Smooth muscle cell of the coronary artery (primary cell): ENCODE measurements around the gene RPS27. TPM values are rescaled to one million over a fixed set of nuclear protein-coding genes. Genes with fewer than 3 reads are reported as not detected.

Source experiments
- total RNA-seq: library from RNA; depleted of rRNA; stranded (reverse); fragments of >200 nt; gene quantifications from 2 replicates; pipeline ENCODE4 v1.2.3, GENCODE V29; 2014; ENCODE audit warnings: low replicate concordance

The RPS27 gene
- 660 and 2,210 TPM in 2 replicates for total RNA-seq

GRCh38 chr1:153990468-153991150, at the start of gene RPS27:
Gene RPS27, plus strand, starts transcription at chr1:153990762. Its CDS starts 35 bp downstream, at chr1:153990797.

DNA sequence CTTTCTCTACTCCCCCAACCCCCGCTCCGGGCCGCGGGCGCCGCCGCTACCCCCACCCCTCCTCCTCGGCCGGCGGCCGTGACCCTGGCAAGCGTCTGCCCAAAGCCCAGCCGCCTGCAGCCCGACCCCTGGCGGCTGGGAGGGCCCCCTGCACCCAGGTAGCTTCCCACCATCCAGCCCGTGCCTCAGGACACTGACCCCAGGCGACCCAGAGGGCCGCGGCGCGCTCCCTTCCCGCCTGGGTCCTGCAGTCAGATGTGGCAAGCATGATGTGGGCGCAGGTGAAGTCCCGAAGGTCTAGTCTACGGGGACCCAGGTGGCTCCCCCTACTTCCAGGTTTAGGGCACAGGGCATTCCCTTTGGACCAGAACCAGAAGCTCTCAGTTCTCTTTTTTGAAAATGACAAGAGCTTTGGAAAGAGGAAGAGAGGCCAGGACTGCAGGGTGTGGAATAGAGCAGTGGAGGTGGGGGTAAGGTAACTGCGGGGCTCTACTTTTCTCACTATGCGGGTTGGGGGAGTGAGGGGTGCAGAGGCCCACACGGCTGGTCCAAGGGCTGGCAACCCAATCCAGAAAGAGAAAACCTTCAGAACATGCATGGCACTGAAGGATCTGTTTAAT, 43.8 kb upstream of the RPS27 start, which contains the start of gene DENND4B:
DENND4B (minus strand) TSS at position 97 of the 620 bp plus-strand sequence. CDS start 2,344 bp downstream, outside the sequence.

DNA sequence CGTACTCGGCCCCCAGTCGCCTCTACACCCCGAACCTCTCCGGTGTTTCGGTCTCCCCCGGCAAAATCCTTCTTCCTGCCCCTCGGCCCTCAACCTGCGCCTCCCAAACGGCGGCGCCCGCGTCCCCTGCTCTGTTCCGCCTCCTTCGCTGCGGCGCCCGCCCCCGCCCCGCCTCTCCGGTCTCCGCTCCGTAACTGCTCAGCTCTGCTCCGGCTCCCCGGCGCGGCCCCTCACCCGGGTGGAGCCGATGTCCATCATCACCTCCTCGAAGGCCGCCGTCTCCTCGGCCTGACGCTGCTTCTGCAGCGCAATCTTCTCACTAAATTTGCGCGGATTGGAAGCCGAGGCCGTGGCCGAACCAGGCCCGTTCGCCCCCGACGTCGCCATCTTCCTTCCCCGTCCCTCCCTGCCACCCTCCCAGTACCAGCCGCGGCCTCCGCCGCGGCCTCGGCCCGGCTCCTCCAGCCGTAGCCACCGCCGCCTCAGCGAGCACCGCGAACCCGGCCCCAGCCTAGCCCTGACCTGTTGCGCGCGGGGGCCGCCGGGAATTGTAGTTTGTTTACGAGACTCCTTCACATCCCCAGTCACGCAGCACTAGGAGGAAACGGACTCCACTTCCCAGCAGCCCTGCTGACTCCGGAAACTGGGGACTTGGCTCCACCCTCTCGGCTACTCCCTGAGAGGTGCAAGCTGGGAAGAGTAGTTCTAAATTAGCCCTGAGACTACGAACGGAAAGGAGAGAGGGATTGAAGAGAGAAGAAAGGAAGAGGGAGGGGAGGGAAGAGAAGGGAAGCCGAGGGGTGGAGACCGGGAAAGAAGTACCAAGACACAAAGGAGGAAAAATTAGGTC, 32.2 kb upstream of the RPS27 start, which contains the start of gene CRTC2:
CRTC2 (minus strand) TSS at position 502 of the 850 bp plus-strand sequence; CDS start at position 387, 115 bp downstream.

DNA sequence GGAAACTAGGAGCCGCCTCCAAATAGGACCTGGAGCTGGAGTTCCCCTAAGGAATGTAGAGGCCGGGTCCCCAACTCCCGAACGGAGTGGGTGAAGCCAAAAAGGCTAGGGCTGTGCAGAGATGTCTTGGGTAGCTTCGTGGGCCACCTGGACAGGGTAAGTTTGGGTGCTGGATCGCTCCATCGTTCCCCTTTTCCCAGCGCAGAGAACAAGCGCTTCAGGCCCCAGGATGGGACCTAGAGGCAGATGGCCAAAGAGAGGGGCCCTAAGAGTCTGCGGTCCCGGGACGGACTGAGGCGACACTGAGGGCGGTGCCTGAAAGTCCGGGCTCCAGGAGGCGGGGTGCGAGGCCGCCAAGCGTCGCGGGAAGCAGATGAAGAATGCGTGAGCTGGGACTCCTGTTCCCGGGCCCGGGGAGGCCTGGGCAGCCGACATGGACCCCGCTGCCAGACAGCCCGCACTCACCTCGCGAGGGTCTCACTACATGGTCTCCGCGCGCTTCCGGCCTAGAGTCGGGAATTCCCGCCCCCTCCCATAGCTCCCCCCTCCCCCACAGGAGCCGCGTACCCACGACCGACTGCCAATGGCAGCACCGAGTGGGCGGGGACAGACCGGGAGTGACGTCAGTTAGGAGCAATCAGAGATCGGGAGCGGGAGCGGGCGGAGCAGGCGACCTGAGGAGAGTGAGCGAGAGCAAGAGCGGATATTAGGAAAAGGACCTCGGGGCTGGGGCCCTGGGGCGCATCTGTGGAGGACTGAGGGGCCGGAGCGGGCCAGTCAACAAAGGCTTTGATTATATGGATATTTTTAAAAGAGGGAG, 27.3 kb upstream of the RPS27 start, which contains the start of gene SLC39A1:
SLC39A1 (minus strand) TSS at position 508 of the 820 bp plus-strand sequence. CDS start 822 bp downstream, outside the sequence.

DNA sequence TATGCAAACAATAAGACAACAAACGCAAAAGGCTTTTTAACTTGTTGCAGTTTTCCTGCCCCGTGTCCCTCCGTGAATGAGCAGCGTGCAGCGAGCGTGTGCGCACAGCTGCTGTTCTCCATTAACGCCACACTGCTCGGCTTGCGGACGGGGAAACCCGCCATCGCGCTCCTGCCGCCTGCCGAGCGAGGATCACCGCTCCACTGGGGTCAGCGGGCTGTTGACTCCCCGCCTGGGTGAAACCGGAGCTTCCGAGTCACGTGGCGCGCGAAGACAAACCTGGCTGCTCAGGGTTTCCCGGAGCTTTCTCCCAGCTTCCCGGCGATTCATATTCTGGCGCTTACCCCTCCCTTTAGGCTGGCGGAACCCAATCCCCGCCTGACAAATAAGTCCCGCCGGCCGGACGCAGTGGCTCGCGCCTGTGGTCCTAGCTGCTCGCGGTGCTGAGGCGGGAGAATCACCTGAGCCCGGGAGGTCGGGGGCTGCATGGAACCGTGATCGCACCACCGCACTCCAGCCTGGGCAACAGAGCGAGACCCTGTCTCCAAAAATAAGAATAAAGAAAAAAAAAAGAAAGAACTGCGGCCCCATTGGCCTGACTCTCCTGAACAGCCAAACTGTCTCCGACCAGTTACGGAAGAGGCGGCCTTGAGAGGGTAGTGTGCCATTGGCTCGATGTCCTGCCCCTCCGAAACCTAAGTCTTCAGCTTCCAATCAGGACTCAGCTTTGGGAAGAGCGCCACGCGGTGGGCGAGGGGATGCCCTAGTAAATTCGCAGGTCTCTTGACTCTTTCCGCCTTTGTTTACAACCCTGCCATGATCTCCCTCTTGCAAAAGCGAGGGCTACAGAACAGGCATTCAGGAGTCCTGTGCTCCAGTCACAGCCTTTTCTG, 23.2 kb upstream of the RPS27 start, which contains the start of gene CREB3L4:
CREB3L4 (plus strand) TSS at position 796 of the 893 bp plus-strand sequence. CDS start 624 bp downstream, outside the sequence.

DNA sequence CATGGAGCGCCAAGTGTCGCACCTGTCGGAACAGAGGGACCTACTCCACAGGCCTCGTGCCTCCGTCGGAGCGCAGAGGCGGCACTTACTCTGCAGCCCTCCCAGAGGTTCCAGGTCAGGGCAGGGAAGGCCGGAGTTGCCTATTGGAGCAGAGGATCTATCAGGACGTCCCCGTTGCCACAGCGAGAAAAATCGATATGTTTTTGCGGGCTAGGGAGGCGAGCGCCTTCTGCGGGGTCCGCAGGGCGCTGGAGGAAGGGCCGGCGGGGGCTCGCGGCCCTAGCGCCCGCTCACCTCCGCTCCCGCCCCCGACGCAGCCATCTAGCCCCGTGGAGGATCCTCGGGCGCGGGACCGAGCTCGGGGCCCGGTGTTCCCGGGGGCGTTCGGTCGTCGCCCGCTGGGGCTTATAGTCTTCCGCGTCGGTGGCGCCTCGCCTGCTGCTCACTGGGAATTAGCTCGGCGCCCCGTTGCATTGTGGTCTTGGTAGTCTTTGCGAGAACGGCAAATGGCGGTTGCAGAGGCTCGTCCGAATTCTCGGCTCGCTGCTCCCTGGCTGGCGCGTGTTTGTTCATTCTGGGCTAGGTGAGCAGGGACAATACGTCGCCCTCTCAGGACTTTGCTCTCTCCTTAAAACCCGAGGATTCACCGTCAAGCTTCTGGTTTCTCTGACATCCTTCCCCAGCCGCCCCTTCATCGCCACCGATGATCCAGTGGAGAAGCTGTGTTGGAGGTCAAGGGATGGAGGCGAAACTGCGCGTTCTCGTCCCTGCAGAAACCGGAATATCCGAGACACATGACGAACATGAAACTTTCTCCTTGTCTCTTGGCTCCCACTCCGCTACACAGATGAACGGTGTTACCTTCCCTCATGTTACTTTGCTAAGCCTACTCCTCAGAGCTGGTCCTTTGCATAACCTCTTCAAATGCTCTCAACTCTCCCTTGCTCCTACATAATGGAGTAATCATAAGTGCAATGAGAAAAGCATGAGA, 13.0 kb upstream of the RPS27 start, which contains the start of gene JTB:
JTB (minus strand) TSS at position 425 of the 991 bp plus-strand sequence; CDS start at position 3, 422 bp downstream.

DNA sequence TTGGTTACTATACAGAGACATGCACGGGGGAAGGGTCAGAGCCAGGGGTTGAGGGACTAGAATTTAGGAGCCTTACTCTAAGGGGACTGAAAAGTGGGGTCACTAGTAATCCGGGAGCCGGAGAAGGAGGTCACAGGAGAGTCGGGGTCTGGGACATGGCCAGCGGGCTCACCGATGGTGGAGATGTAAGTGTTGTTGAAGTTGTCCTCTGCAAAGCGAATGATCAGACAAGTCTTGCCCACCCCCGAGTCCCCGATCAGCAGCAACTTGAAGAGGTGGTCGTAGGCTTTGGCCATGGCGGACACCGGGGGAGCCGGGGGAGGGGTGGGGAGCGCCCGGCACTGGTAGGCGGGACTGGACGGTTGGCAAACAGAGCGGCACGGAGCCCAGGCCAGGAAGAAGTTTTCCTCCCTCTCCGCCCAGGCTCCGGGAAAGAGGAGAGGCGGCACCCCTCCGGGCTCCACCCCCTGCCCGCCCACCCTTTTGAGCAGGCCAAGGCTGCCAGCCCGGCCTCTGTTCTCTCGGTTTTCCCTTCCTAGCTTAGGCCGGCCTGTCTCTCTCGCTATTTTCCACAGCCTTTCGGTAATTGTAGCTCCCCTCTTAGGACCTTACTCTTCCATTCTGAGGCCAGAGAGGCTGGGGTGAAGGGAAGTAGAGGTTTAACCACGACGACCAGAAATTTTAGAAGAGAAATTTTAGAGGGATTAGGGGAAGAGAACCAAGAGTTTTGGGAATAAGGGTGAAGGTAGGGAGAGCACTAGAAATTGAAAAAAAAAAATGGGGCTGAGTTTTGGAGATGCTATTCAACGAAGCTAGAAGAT, 4.4 kb upstream of the RPS27 start, which contains the start of gene RAB13:
RAB13 (minus strand) TSS at position 399 of the 821 bp plus-strand sequence; CDS start at position 296, 103 bp downstream.

Other genes with a start within 250 kb of the RPS27 start
- gene SLC27A3, start 215.4 kb upstream of the RPS27 start, total RNA-seq = 4.4 and 38.0 TPM in 2 replicates
- gene GATAD2B, start 67.8 kb upstream of the RPS27 start, total RNA-seq = 2.6 and 2.7 TPM in 2 replicates
- gene DENND4B, start 44.0 kb upstream of the RPS27 start, total RNA-seq = 7.9 and 10.2 TPM in 2 replicates
- 2.1 and 2.6 TPM in 2 replicates for gene CRTC2, start 32.1 kb upstream of the RPS27 start, total RNA-seq
- 60.8 and 104 TPM in 2 replicates for gene SLC39A1, start 27.2 kb upstream of the RPS27 start, total RNA-seq
- 4.6 and 6.1 TPM in 2 replicates for gene CREB3L4, start 22.9 kb upstream of the RPS27 start, total RNA-seq
- gene JTB, start 13.1 kb upstream of the RPS27 start, total RNA-seq = 54.3 and 122 TPM in 2 replicates
- 68.6 and 148 TPM in 2 replicates for gene RAB13, start 4.4 kb upstream of the RPS27 start, total RNA-seq
- gene NUP210L, start 164.3 kb downstream of the RPS27 start, total RNA-seq = under 0.01 and 0.12 TPM in 2 replicates
- gene TPM3, start 201.3 kb downstream of the RPS27 start, total RNA-seq = 517 and 625 TPM in 2 replicates
- gene CFAP141, start 215.6 kb downstream of the RPS27 start, total RNA-seq = not detected in 2 replicates
- gene UBAP2L, start 230.2 kb downstream of the RPS27 start, total RNA-seq = 48.1 and 61.1 TPM in 2 replicates